Glutamatergic neuron (in vitro differentiated cells): ENCODE results near the gene VPS37B. TPM values are rescaled to one million over a fixed set of nuclear protein-coding genes. Genes with fewer than 3 reads are reported as not detected.

ENCODE experiments used
- DNase-seq: peaks from one replicate; pipeline ENCODE4 v3.0.0; 2022
- H3K27ac Mint-ChIP-seq: one replicate; pipeline ENCODE4 v1.8.0; 2020; ENCODE audit warnings: mild to moderate bottlenecking, mixed read lengths, inconsistent platforms; ENCODE audit not compliant: unreplicated experiment
- H3K27me3 Mint-ChIP-seq: one replicate; pipeline ENCODE4 v1.8.0; 2020; ENCODE audit warnings: mild to moderate bottlenecking, moderate library complexity, mixed read lengths, inconsistent platforms; ENCODE audit not compliant: unreplicated experiment
- H3K36me3 Mint-ChIP-seq: one replicate; pipeline ENCODE4 v1.8.0; 2020; ENCODE audit warnings: mild to moderate bottlenecking, mixed read lengths, inconsistent platforms; ENCODE audit not compliant: unreplicated experiment
- H3K4me1 Mint-ChIP-seq: one replicate; pipeline ENCODE4 v1.8.0; 2020; ENCODE audit warnings: mild to moderate bottlenecking, low read depth, mixed read lengths, inconsistent platforms; ENCODE audit not compliant: unreplicated experiment
- H3K4me3 Mint-ChIP-seq: one replicate; pipeline ENCODE4 v1.8.0; 2020; ENCODE audit warnings: mild to moderate bottlenecking, mixed read lengths, inconsistent platforms; ENCODE audit not compliant: unreplicated experiment
- H3K9me3 Mint-ChIP-seq: one replicate; pipeline ENCODE4 v1.8.0; 2020; ENCODE audit warnings: mild to moderate bottlenecking, moderate library complexity, mixed read lengths, inconsistent platforms; ENCODE audit not compliant: unreplicated experiment
- CTCF ChIP-seq: fragments of 200-600 bp; sonication (generic); IDR thresholded peaks from one replicate; pipeline ENCODE4 v1.5.0; 2021; ENCODE audit not compliant: partially characterized antibody, unreplicated experiment
- total RNA-seq: library from RNA; stranded (reverse); fragmentation: NEBNext Ultra II Directional; extraction: Animal tissue kit (Norgen Biotek cat#: 25700); gene quantifications from one replicate; pipeline ENCODE4 v1.2.1, GENCODE V29; 2021; ENCODE audit not compliant: unreplicated experiment

VPS37B gene
- total RNA-seq, 1 donor from 2014 or later, result 19.7 TPM

GRCh38 chr12:122903693-122904034, 7.7 kb upstream of the VPS37B start:
- no peak for DNase-seq
- no peak overlapping the region for H3K27ac Mint-ChIP-seq
- H3K4me3 Mint-ChIP-seq, result no peak overlapping the region
- no peaks in the 10 kb centered on the region for H3K9me3 Mint-ChIP-seq
- TF ChIP-seq CTCF, result no peak
- H3K4me1 Mint-ChIP-seq, result no peaks in the 10 kb centered on the region
- no peaks in the 10 kb centered on the region for H3K27me3 Mint-ChIP-seq
- no peaks in the 10 kb centered on the region for H3K36me3 Mint-ChIP-seq

- no peaks in the 10 kb centered on the region for H3K36me3 Mint-ChIP-seq
- no peaks in the 10 kb centered on the region for H3K4me1 Mint-ChIP-seq
- H3K27ac Mint-ChIP-seq, result no peak overlapping the region
- H3K4me3 Mint-ChIP-seq, result no peak overlapping the region
- DNase-seq, result no peak
- H3K9me3 Mint-ChIP-seq, result no peaks in the 10 kb centered on the region
- no peaks in the 10 kb centered on the region for H3K27me3 Mint-ChIP-seq
- TF ChIP-seq CTCF, result no peak
Measured at GRCh38 chr12:122902854-122903692, 7.1 kb upstream of the VPS37B start.

GRCh38 chr12:122899887-122900286, 4.0 kb upstream of the VPS37B start:
- DNase-seq, result no peak
- H3K27ac Mint-ChIP-seq, result no peak overlapping the region
- peaks cover 5% of the 10 kb centered on the region for H3K36me3 Mint-ChIP-seq
- H3K4me1 Mint-ChIP-seq, result no peaks in the 10 kb centered on the region
- peaks cover 10% of the 10 kb centered on the region for H3K9me3 Mint-ChIP-seq
- H3K4me3 Mint-ChIP-seq, result no peak overlapping the region
- TF ChIP-seq CTCF, result no peak
- peaks cover 16% of the 10 kb centered on the region for H3K27me3 Mint-ChIP-seq

GRCh38 chr12:122896662-122897061, 738 bp upstream of the VPS37B start:
- peaks cover 11% of the 10 kb centered on the region for H3K9me3 Mint-ChIP-seq
- H3K4me3 Mint-ChIP-seq, result peak overlapping the region; percentile 83
- H3K27ac Mint-ChIP-seq, result peak overlapping the region; percentile 65
- no peak for TF ChIP-seq CTCF
- no peak for DNase-seq
- peaks cover 17% of the 10 kb centered on the region for H3K27me3 Mint-ChIP-seq
- peaks cover 4% of the 10 kb centered on the region for H3K4me1 Mint-ChIP-seq
- peaks cover 5% of the 10 kb centered on the region for H3K36me3 Mint-ChIP-seq

- Mint-ChIP-seq H3K27ac (peak overlapping the region; percentile 81), H3K36me3 (peaks cover 5% of the 10 kb centered on the region), H3K9me3 (peaks cover 11% of the 10 kb centered on the region), H3K4me3 (peak overlapping the region; percentile 92), H3K4me1 (peaks cover 14% of the 10 kb centered on the region), H3K27me3 (peaks cover 17% of the 10 kb centered on the region)
- TF ChIP-seq CTCF, result no peak
- DNase-seq, result no peak
Measured at GRCh38 chr12:122895320-122895703, 612 bp downstream of the VPS37B start.
